KOPT-K1 (cell line): ENCODE results near the gene DCXR.

Source experiments
- H3K27ac ChIP-seq: fragments of 200-600 bp; sonication (generic); 2 replicates; pipeline ENCODE4 v1.5.1; 2016; ENCODE audit warnings: antibody characterized with exemption, mild to moderate bottlenecking, low read depth, low read length; ENCODE audit not compliant: poor library complexity, severe bottlenecking
- H3K36me3 ChIP-seq: fragments of 200-600 bp; sonication (generic); 2 replicates; pipeline ENCODE4 v1.5.1; 2017; ENCODE audit warnings: antibody characterized with exemption, mild to moderate bottlenecking, low read length, moderate library complexity; ENCODE audit not compliant: insufficient read depth
- H3K9me3 ChIP-seq: fragments of 200-600 bp; sonication (generic); 2 replicates; pipeline ENCODE4 v1.5.1; 2017; ENCODE audit warnings: antibody characterized with exemption, low read length, mild to moderate bottlenecking; ENCODE audit not compliant: insufficient read depth, poor library complexity, severe bottlenecking

DCXR gene

DNA sequence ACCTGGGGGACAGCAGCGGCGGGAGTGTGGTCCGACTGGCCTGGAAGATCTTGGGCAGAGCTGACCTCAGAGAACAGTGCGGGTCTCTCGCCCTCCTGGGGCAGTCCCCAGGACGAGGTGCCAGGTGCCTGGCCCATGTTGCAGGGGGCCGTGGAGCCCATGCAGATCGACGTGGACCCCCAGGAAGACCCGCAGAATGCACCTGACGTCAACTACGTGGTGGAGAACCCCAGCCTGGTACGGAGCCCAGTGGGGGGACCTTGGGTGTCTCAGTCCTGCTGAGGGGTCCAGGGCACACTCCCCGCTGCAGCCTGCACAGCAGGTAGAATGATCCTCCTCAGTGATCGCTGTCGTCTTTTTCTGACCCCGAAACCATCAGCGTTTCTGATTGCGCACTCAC lies 15.6 kb upstream of the DCXR start:
- Histone ChIP-seq H3K36me3 (peaks cover 59% of the 10 kb centered on the region), H3K9me3 (no peaks in the 10 kb centered on the region), H3K27ac (no peak overlapping the region)

DNA sequence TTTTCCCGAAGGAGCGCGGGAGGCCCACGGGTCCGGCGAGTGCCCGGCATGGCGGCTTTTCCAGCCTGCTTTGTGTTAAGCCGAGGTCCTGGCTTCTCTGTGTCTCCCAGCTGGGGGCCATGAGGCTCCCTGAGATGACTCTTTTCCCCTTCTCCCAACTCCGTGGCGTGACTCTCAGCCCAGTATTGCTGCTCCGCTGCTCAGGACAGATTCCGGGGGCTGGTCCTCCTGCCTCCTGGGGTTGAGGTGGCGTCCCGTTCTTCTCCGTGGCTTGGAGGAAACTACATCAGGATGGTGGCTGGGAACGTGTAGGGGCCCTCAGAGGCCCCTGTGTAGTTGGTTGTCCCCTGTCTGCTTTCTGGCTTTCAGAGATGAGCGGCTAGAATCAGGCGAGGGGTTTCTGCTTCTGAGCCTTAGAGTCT lies 15.2 kb upstream of the DCXR start:
- no peaks in the 10 kb centered on the region for H3K9me3 ChIP-seq
- H3K36me3 ChIP-seq: peaks cover 56% of the 10 kb centered on the region
- H3K27ac ChIP-seq: peak overlapping the region; percentile 65

DNA sequence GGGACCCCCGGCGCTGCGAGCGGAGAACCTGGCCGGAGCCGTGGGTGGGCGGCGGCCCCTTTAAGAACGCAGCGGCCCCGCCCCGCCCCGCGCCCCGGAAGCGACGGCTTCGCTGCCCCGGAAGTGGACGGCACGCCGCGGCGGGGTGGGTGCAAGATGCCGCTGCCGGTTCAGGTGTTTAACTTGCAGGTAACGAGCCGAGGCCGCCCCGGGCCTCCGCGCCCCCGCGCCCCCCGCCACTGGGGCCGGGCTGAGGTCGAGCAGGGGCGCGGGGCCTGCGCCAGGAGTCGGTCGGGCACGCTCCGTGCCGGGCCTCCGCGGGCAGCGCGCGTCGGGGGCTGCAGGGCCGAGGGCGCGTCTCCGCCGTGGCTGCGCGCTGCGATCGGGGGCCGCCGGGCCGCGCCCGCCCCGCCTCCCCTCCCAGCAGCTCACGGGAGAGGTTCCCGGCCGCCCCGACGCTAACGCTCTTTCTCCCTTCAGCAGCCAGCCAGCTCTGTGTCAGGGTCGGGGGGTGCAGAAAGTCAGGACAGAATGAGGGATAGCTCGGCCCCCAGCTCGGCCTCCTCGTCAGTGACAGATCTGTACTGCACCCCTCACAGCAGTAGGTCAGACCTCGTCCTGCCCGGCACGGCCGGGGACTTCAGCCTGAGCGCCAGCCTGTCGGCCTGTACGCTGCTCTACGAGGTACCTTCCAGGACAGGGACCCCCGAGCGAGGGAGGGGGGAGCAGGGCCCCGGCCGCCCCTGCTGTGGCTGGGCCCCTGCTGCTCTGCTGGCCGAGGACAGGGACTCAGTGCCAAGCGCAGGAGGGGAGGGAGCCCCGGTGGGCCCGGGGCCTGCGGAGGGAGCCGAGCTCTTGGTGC lies 14.5 kb upstream of the DCXR start, which contains the start of the genes GPS1 and RFNG:
Gene GPS1, plus strand, starts transcription at position 123 of the 862 bp plus-strand sequence. Its CDS starts 34 bp downstream, at position 157.
Gene RFNG, minus strand, starts transcription at position 36 of the 862 bp plus-strand sequence. CDS start 45 bp downstream, outside the sequence.
- H3K9me3 ChIP-seq: no peaks in the 10 kb centered on the region
- H3K36me3 ChIP-seq: peaks cover 55% of the 10 kb centered on the region
- peak within 1 kb of the TSS; percentile 65 for H3K27ac ChIP-seq

DNA sequence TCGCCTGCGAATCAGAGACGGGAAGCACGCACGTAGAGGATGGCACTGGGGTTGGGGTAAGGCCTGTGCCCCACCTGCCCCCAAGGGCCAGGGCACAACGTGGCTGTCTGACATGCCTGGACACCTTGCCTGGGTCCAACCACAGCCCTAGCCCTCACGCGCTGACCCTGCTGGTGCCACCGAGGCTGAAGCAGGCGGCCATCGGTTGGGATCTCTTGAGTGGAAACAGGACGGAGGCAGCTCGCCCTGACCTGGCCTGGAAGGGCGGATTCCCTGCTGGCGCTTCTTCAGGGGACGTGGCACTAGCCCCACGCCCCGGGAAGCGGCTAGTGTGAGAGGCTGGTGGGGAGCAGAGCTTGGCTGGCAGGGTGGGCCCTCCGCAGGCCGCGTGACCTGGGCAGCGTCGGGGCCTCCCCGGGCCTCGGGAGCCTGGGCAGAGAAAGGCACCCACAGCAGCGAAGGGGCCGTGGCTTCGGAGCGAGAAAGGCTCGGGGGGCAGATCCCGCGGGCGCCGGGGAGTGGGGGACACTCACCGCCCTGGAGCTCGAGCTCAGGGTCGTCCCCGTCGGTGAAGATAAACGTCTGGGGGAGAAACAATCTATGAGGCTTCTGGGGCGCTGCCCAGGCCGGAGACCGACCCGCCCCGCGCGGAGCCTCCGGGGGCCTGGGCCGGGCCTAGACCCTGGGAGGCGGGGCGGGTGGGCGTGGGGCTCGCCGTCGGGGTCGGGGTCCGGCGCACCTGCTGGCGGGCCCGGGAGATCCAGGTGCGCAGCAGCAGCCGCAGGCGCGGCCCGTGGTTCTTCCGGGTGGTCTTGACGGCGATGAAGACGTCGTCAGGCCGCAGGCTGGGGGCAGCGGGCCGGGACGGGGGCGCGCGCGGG lies 13.5 kb upstream of the DCXR start:
- Histone ChIP-seq H3K9me3 (no peaks in the 10 kb centered on the region), H3K27ac (peak overlapping the region; percentile 65), H3K36me3 (peaks cover 45% of the 10 kb centered on the region)

DNA sequence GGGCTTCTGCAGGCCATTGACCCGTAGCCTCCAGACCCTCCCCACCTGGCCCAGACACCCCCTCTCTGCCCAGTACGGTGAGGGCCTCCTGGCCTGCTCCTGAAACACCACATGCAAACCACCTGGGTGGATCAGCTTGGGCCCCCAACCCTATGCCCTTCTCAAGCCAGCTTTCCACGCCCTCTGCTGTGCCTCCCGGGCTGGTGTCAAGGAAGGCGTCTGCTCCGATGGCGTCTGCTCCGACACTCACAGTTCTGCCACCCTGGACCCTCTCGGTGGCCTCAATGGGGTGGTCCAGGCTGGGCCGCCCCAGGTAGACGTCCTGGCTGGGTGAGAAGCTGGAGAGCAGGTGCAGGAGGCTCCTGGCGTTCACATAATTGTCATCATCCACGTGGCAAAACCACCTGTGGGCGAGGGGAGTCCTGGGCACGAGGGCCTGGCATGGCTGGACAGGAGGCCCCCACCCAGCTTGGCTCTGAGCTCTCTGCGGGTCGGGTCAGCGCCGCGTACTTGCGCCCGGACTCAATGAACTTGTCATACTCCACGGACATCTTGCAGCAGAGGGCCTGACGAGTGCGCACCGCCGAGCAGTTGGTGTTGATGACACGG lies 12.8 kb upstream of the DCXR start:
- Histone ChIP-seq H3K27ac (no peak overlapping the region), H3K36me3 (peaks cover 37% of the 10 kb centered on the region), H3K9me3 (no peaks in the 10 kb centered on the region)

DNA sequence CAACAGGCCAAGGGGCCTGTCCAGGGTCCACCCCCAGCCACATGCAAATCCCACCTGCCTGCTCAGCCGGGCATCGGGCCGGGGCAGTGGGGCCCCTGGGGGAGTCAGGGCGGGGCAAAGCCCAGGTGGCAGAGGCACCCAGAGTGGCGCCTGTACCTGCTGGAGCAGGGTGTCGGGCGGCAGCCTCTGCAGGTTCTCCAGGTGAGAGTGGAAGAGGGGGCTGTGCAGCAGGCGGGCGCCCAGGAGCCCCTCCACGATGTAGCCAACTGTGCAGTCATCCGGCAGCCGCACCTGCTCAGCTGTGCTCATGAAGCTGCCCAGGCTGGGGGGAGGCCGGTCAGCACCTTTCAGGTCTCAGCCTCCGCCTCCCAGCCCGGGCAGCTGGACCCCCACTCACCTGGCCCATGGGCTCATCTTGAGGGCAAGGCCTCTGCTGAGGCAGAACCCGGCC lies 12.0 kb upstream of the DCXR start:
- peaks cover 30% of the 10 kb centered on the region for H3K36me3 ChIP-seq
- H3K27ac ChIP-seq: no peak overlapping the region
- no peaks in the 10 kb centered on the region for H3K9me3 ChIP-seq

DNA sequence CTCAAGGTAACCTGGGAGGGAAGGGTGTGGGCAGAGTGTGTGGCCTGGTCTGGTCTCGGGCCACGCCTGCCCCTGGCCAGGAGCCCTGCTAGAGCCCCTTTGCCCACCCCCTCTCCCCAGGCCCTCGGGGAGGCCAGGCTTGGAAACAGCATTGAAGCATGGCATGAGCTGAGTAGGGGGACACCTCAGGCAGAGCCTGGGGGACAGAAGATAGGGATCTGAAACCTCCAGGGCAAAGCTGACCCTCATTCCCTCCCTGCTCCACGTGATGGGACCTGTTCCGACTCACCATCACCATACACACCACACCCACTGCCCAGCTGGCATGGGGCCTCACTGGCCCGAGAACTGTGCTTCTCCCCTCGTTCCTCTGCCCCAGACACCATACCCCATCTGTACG lies 11.6 kb upstream of the DCXR start:
- no peaks in the 10 kb centered on the region for H3K9me3 ChIP-seq
- peaks cover 26% of the 10 kb centered on the region; the same call in 1 of the 2 replicates for H3K36me3 ChIP-seq
- no peak overlapping the region for H3K27ac ChIP-seq

DNA sequence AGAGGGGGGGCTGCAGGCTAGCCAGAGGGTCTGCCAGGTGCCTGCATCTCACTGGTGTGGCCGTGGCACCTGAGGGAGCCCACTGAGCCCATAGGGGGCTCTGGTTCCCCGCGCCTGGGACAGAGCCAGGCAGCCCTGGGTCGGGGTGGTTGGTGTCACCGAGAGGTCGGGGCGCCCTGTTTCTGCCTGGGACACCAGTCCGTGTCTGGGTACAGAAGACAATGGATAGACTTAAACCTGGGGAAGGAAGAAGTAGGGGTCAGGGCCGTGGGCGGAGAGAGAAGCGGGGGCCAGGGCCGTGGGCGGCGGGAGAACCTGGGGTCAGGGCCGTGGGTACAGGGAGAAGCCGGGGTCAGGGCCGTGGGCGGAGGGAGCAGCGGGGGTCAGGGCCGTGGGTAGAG lies 11.1 kb upstream of the DCXR start:
- Histone ChIP-seq H3K36me3 (peaks cover 21% of the 10 kb centered on the region; the same call in 1 of the 2 replicates), H3K27ac (no peak overlapping the region), H3K9me3 (no peaks in the 10 kb centered on the region)

DNA sequence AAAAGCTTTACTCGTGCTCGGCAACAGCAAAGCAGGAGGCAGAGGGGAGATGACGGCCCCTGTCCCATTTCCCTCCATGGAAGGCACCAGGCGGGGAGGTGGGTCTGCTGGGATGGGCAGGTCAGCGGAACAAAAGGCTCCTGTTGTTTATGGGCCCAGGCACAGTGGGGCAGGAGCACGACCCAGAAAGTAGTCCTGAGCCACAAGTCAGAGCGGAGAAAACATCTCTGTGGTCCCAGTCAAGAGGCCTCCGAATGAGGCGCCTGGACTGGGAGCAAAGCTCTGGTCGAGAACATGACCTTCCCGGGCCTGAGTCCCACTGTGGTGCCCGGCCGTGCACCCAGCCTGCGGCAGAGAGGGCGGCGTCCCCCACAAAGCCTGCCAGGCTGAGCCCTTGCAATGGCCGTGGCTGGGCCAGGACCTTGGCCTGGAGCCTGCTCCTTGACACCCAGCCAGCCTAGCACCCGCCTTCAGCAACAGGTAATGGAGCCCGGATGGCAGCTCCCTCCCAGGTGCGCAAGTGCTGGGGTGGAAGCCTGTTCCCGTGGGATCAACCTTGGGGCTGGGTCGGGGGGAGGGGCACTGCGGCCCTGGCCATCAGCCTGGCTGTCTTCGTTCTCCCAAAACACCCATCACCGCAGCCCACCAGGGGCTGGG lies 10.5 kb upstream of the DCXR start:
- no peak overlapping the region for H3K27ac ChIP-seq
- H3K36me3 ChIP-seq: peaks cover 17% of the 10 kb centered on the region; the same call in 1 of the 2 replicates
- no peaks in the 10 kb centered on the region for H3K9me3 ChIP-seq

DNA sequence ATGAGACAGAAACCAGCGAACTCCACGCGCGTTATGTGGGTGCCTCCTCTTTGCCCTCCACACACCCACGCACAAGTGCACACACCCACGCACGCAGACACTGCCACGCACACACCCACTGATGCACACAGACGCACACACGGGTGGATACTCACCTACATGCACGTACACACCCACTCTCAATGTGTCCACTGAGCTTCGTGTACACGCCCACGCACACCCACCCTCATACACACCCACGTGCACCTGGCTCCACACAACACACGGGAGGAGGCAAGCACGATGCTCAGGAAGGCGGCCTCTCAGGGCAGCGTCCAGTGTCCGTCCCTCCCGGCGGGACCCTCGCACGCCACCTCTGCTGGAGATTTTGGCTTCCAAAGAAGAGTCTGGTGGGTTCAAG lies 9.9 kb upstream of the DCXR start:
- no peaks in the 10 kb centered on the region for H3K9me3 ChIP-seq
- H3K36me3 ChIP-seq: peaks cover 17% of the 10 kb centered on the region; the same call in 1 of the 2 replicates
- H3K27ac ChIP-seq: no peak overlapping the region

DNA sequence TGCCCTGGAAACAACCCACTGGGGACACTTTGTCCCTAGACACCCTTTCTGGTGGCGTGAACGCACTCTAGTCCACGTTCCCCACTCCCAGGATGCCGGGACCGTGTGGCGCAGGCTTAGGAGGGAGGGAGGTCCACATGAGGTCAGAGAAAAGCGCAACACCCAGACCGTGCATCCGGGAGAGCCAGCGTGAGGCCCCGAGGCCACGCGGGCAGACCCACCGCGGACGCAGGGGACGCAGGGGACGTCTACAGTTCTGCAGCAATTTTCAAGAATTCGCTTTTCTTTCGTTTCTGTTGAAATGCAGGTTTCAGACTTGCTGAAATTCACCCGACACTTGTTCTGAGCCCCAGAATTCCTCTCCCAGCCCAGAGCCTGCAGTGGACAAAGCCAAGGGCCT lies 9.4 kb upstream of the DCXR start:
- Histone ChIP-seq H3K36me3 (peaks cover 17% of the 10 kb centered on the region; the same call in 1 of the 2 replicates), H3K9me3 (no peaks in the 10 kb centered on the region), H3K27ac (no peak overlapping the region)

DNA sequence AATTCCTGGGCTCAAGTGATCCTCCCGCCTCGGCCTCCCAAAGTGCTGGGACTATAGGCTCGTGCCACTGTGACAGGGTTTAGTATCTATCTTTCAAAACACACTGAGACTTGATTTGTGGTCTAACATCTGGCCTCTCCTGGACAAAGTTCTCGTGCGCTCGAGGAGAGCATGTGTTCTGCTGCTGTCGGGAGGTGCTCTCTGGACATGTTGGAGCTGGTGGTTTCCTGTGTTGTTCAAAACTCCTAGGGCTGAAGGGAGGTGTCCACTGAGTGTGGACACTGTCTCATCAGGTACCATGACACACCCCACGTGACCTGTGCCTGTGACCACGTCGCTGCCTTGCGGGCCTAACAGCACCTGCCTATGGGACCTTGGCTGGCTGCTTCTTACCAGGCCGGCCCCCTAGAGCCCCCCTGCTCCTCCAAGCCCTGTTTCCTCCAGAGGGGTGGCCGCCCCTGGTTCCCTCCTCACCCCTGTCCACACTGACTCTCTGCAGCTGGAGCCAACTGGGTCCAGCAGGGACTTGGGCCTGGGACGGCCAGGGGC lies 8.5 kb upstream of the DCXR start:
- Histone ChIP-seq H3K27ac (no peak overlapping the region), H3K9me3 (no peaks in the 10 kb centered on the region), H3K36me3 (peaks cover 17% of the 10 kb centered on the region; the same call in 1 of the 2 replicates)

DNA sequence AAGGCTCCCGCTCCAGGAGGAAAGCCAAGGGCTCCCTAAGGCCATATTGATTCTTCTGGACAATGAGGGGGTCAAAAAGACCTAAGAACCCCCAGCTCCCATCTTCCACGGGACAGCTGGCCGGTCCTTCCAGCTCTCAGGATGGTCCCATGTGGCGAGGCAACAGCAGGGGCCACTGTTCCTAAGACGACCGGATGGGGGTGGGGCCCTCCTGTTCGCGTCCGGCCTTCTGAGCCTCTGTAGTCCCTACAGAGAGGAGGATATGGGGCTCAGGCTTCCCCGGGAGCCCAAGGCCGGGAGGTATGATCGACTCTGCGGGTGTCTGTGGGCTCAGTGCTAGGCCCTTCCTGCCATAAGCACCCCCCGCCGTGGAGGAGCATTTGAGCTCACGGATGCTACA lies 6.0 kb upstream of the DCXR start:
- Histone ChIP-seq H3K27ac (no peak overlapping the region), H3K36me3 (peaks cover 11% of the 10 kb centered on the region; the same call in 1 of the 2 replicates), H3K9me3 (no peaks in the 10 kb centered on the region)

DNA sequence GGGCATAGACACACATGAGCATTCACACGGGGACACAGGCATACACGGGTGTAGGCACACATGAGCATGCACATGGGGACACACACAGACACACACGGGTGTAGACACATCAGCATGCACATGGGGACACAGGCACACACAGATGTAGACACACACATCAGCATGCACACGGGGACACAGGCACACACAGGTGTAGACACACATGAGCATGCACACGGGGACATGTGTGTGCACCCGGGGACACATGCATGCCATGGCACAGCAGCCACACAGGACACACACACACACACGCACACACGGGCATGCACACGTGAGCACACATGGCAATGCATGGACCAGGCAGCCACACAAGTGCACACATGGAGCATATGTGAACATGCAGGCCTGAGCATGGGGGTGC lies 5.2 kb upstream of the DCXR start:
- peaks cover 5% of the 10 kb centered on the region; the same call in 1 of the 2 replicates for H3K36me3 ChIP-seq
- no peak overlapping the region for H3K27ac ChIP-seq
- no peaks in the 10 kb centered on the region for H3K9me3 ChIP-seq
